ENCODE measurements around the gene SLC7A8.

GRCh38 chr14:23227566-23227965 lies 44.1 kb upstream of the SLC7A8 start:
- TF ChIP-seq POLR2A (IDR thresholded peaks at IDR 0.05; ENCODE audit: low read length) (no peak), GATA1 (IDR thresholded peaks at IDR 0.05; ENCODE audit: low read depth, low read length) (no peak)
